Measurements from ENCODE around the gene IDH1. TPM values are rescaled to one million over a fixed set of nuclear protein-coding genes. Genes with fewer than 3 reads are reported as not detected.

Gene IDH1
- total RNA-seq, 1 donor from 2014 or later, result 87.7 TPM

- Mint-ChIP-seq H3K4me1 (peaks cover 10% of the 10 kb centered on the region), H3K9me3 (no peaks in the 10 kb centered on the region), H3K4me3 (no peak overlapping the region), H3K27me3 (ENCODE audit: low read depth) (peaks cover 4% of the 10 kb centered on the region), H3K36me3 (no peaks in the 10 kb centered on the region), H3K27ac (no peak overlapping the region)
- no peak for DNase-seq (ENCODE audit: low spot score in 2 of 2, unreplicated experiment in 2 of 2)
- no peak for TF ChIP-seq CTCF (IDR thresholded peaks at IDR 0.05; ENCODE audit: unreplicated experiment)
Measured at GRCh38 chr2:208189069-208189809, 65.6 kb downstream of the IDH1 start.

- Mint-ChIP-seq H3K4me1 (peaks cover 20% of the 10 kb centered on the region), H3K36me3 (no peaks in the 10 kb centered on the region), H3K4me3 (no peak overlapping the region), H3K27me3 (ENCODE audit: low read depth) (peaks cover 8% of the 10 kb centered on the region), H3K27ac (no peak overlapping the region), H3K9me3 (no peaks in the 10 kb centered on the region)
- no peak for TF ChIP-seq CTCF (IDR thresholded peaks at IDR 0.05; ENCODE audit: unreplicated experiment)
- DNase-seq (ENCODE audit: low spot score in 2 of 2, unreplicated experiment in 2 of 2), result no peak
Measured at GRCh38 chr2:208186893-208187292, 68.0 kb downstream of the IDH1 start.

- H3K27me3 Mint-ChIP-seq (ENCODE audit: low read depth), result peaks cover 8% of the 10 kb centered on the region
- no peak for TF ChIP-seq CTCF (IDR thresholded peaks at IDR 0.05; ENCODE audit: unreplicated experiment)
- H3K27ac Mint-ChIP-seq, result no peak overlapping the region
- H3K36me3 Mint-ChIP-seq, result no peaks in the 10 kb centered on the region
- H3K4me3 Mint-ChIP-seq, result no peak overlapping the region
- no peak for DNase-seq (ENCODE audit: low spot score in 2 of 2, unreplicated experiment in 2 of 2)
- H3K9me3 Mint-ChIP-seq, result no peaks in the 10 kb centered on the region
- peaks cover 20% of the 10 kb centered on the region for H3K4me1 Mint-ChIP-seq
Measured at GRCh38 chr2:208186465-208186864, 68.4 kb downstream of the IDH1 start.

Other genes starting within 250 kb of the IDH1 start
- 14.7 to 16.2 TPM (median 15.1 TPM) in 3 replicates for gene PLEKHM3, start 229.5 kb downstream of the IDH1 start, total RNA-seq
- gene CRYGD, start 130.5 kb downstream of the IDH1 start, total RNA-seq, result not detected in 3 replicates
- gene CRYGC, start 125.2 kb downstream of the IDH1 start, total RNA-seq, result not detected in 3 replicates
- not detected in 3 replicates for gene CRYGB, start 108.9 kb downstream of the IDH1 start, total RNA-seq
- gene CRYGA, start 91.5 kb downstream of the IDH1 start, total RNA-seq, result not detected in 3 replicates
- not detected in 3 replicates for gene C2orf80, start 65.0 kb downstream of the IDH1 start, total RNA-seq
- 41.4 to 46.7 TPM (median 46.4 TPM) in 3 replicates for gene PIKFYVE, start 11.2 kb upstream of the IDH1 start, total RNA-seq
- not detected in 3 replicates for gene PTH2R, start 151.7 kb upstream of the IDH1 start, total RNA-seq

Data from mesothelial cell of epicardium (in vitro differentiated cells).